ENCODE results near the gene TRERF1.

The TRERF1 gene

DNA sequence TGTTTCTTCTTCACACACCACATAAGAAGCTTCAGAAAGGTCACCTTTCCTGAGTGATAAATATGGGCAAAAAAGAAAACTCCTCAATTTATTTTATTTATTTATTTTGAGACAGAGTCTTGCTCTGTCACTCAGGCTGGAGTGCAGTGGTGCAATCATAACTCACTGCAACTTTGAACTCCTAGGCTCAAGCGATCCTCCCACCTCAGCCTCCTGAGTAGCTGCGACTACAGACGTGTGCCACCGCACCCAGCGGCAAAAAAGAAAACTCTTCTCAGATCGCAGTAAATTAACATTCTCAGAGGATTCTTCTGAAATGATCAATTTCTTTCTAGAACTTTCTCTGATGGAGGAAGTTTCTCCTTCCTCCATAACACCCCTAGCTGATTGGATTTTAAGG is 111.2 kb downstream of the TRERF1 start:
- in situ Hi-C loops (cut with MboI; ENCODE audit: low sequenced_read_pairs, unreplicated experiment): no loop called here
- TF ChIP-seq CTCF (IDR thresholded peaks at IDR 0.05; ENCODE audit: borderline replicate concordance, control extremely low read depth, extremely low read depth, insufficient read depth, missing control alignments): no peak
- DNase-seq (ENCODE audit: low spot score): no peak

GRCh38 chr6:42339991-42340401 is 111.7 kb downstream of the TRERF1 start:
- TF ChIP-seq CTCF (IDR thresholded peaks at IDR 0.05; ENCODE audit: borderline replicate concordance, control extremely low read depth, extremely low read depth, insufficient read depth, missing control alignments): no peak
- peak; percentile 62 for DNase-seq (ENCODE audit: low spot score)
- in situ Hi-C loops (cut with MboI; ENCODE audit: low sequenced_read_pairs, unreplicated experiment): no loop called here

DNA sequence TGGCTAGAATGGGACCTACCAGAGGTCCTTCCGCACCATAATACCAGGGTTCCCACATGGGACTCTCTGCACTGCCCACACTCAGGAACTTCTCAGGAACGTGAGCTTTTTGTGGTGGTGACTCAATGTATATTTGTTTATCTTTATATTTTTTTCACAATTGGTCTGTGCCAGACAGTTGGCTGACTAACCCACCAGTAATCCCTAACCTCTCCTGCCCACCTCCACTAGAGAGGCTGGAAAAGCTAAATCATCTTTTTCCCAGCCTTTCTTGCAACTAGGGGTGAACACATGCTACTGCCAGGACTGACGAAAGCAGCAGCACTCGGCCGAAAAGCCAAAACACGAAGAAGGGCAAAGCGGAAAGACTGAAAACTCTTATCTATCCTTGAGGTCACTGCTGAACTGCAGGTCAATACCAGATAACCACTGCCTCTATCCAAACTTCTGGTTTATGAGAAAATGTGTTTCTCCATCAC is 112.9 kb downstream of the TRERF1 start:
- in situ Hi-C loops (cut with MboI; ENCODE audit: low sequenced_read_pairs, unreplicated experiment): no loop called here
- no peak for DNase-seq (ENCODE audit: low spot score)
- no peak for TF ChIP-seq CTCF (IDR thresholded peaks at IDR 0.05; ENCODE audit: borderline replicate concordance, control extremely low read depth, extremely low read depth, insufficient read depth, missing control alignments)

DNA sequence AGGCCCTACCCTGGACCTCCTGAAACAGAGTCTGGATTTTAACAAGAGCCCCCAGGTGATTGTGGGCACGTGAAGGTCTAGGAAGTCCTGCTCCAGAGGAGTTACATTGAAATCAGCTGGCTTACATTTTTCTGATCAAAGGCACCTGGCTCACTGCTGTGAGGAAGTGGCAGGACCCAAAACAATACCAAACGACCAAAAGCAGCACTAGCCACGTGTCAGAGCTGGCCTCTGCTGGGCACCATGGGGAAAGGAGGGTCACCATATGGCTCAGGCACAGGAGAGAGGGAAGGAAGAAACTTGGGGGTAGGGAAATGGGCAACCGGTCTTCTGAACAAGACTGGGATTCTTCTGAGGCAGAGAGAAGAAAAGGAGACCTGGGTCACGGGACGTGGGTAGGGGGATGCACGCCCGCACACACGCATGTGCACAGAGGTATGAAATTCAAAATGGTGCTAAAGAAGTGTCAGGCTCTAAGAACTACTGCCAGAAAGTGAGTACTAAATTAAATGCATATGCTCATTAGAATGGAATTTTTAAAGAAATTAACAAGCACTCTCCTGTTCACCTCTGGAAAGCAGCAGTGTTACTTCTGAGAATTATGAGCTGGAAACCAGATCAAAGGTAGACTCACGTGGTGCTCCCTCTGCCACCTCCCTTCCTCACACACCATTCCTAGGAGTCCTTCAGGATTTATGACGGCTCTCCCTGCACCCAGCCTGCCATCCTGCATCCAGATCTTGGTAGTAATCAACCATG is 113.6 kb downstream of the TRERF1 start:
- no peak for DNase-seq (ENCODE audit: low spot score)
- TF ChIP-seq CTCF (IDR thresholded peaks at IDR 0.05; ENCODE audit: borderline replicate concordance, control extremely low read depth, extremely low read depth, insufficient read depth, missing control alignments): no peak
- in situ Hi-C loops (cut with MboI; ENCODE audit: low sequenced_read_pairs, unreplicated experiment): no loop called here

DNA sequence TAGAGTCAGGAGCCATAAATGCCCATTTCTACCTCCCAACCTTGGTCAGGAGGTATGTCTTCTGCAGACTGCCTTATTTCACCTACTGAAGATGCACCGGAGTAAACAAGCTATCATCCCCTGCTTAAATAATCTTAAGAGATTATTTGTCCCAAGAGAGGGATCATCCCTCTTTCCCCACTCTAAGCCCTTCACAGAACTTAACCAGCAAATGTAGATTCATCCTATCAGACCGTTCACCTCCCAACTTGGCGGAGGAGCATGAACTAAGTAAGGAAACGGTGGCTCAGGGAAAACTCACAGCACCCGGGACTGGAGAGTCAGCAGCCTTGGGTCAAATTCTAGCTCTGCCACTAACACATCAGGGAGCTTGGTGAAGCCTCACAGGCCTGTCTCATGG is 115.3 kb downstream of the TRERF1 start:
- in situ Hi-C loops (cut with MboI; ENCODE audit: low sequenced_read_pairs, unreplicated experiment): no loop called here
- no peak for TF ChIP-seq CTCF (IDR thresholded peaks at IDR 0.05; ENCODE audit: borderline replicate concordance, control extremely low read depth, extremely low read depth, insufficient read depth, missing control alignments)
- no peak for DNase-seq (ENCODE audit: low spot score)

GRCh38 chr6:42335896-42336295 is 115.8 kb downstream of the TRERF1 start:
- no peak for DNase-seq (ENCODE audit: low spot score)
- in situ Hi-C loops (cut with MboI; ENCODE audit: low sequenced_read_pairs, unreplicated experiment): no loop called here
- TF ChIP-seq CTCF (IDR thresholded peaks at IDR 0.05; ENCODE audit: borderline replicate concordance, control extremely low read depth, extremely low read depth, insufficient read depth, missing control alignments): no peak

Measured in GM13976 (cell line).